Stimulated activated CD8-positive, alpha-beta memory T cell treated with anti-CD3 and anti-CD28 coated beads, Interleukin-4, amount 100 ng/mL, for 24 hours (primary cell): Measurements from ENCODE around the gene ZDHHC23.

Experiments used
- DNase-seq: peaks from one replicate; pipeline ENCODE4 v3.0.0-alpha.2; 2020; ENCODE audit warnings: low read depth

ZDHHC23 gene

DNA sequence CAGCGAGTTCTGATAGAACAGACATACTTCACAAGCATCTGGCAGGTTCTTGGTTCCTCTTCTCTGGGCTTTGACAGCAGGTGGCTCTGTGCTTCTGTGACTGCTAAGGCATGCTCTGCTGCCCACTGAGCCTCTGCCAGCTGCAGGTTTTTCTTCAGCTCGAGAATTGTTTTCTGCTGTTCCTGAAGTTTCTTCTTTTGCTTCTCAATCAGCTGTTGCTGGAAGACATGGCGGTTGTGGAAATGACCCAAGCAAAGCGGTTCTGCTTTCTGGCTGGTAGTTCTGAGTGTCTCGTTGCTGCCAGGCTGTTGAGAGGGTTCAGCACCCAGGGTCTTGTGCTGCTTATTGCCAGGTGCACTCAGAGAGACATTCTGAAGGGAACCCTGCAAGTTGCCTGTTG is 57.7 kb downstream of the ZDHHC23 start:
- no peak for DNase-seq

DNA sequence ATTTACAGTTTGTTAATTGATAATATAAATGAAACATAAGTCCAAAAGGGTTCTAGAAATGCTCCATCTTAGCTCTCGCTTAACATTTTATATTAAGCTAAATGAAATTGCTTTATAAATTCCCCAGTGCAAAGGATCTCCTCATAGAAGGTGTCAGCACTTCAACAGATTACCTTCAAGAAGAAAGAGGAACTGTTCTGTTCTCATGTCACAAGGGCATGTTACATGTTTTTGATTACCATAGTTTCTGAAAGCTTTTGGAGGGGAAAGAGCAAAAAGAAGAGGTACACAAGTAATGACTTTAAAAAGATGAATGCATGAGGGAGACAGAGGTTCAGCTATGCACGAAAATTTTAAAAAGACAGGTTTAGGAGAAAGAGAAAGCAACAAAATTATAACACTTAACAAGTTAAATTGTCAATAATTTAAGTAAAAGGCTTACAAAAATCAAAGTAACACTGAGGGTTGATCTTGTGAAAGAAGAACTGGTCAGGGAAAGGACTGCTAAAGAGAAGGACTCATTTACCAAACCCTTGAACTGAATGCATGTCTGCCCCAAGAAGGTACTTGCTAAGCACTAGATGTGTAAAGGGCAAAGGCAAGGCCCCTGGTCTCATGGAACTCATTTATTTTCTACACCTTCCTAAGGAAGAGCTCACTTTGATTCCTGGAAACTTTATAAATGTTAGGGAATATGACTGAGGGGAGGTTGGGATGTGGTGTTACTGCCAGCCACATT is 63.4 kb downstream of the ZDHHC23 start:
- no peak for DNase-seq
